ENCODE data around the gene PKHD1. TPM values are rescaled to one million over a fixed set of nuclear protein-coding genes. Genes with fewer than 3 reads are reported as not detected.

The PKHD1 gene
- total RNA-seq, 1 experiment from 2014 or later = 0.09 TPM

- H3K36me3 Mint-ChIP-seq (ENCODE audit: insufficient read depth in 1 of 3, low read depth in 3 of 3) = no peaks in the 10 kb centered on the region
Observed at GRCh38 chr6:51648774-51649173, 438.6 kb downstream of the PKHD1 start.

More at GRCh38 chr6:51648774-51649173, 438.6 kb downstream of the PKHD1 start:
- Histone ChIP-seq H3K56ac (ENCODE audit: insufficient read length, low read depth, low read length) (no peak overlapping the region), H2BK120ac (ENCODE audit: low read depth, low read length, poor library complexity, severe bottlenecking) (no peak overlapping the region), H3K23ac (ENCODE audit: insufficient read length, low read depth, low read length) (no peak overlapping the region), H4K20me1 (ENCODE audit: control insufficient read depth, insufficient read depth, insufficient read length) (no peaks in the 10 kb centered on the region), H2AK5ac (ENCODE audit: insufficient read length, low read length) (no peak overlapping the region), H3K27me3 (ENCODE audit: insufficient read depth, low read length) (no peaks in the 10 kb centered on the region), H3K79me2 (ENCODE audit: insufficient read depth, low read length) (no peaks in the 10 kb centered on the region), H3K23me2 (ENCODE audit: insufficient read length, low read depth, low read length, poor library complexity, severe bottlenecking) (no peaks in the 10 kb centered on the region), H4K5ac (ENCODE audit: insufficient read length, low read depth, low read length) (no peak overlapping the region), H2BK20ac (ENCODE audit: low read depth, low read length, poor library complexity, severe bottlenecking) (no peak overlapping the region), H3T11ph (ENCODE audit: low read length) (no peak overlapping the region), H3K27ac (ENCODE audit: insufficient read length, low read depth, low read length) (no peak overlapping the region), H3K4me2 (ENCODE audit: insufficient read depth, insufficient read length, low read length) (no peak overlapping the region), H2BK15ac (ENCODE audit: low read depth, low read length) (no peak overlapping the region), H3K79me1 (ENCODE audit: insufficient read depth, low read depth, low read length, poor library complexity, severe bottlenecking) (no peaks in the 10 kb centered on the region), H2BK12ac (ENCODE audit: insufficient read length, low read depth, low read length) (no peak overlapping the region), H3K9ac (ENCODE audit: extremely low read depth, insufficient read length, low read length) (no peak overlapping the region), H3K14ac (ENCODE audit: insufficient read depth, low read length) (no peak overlapping the region), H2BK5ac (ENCODE audit: insufficient read length, low read length) (no peak overlapping the region), H3K4ac (ENCODE audit: low read depth, low read length) (no peak overlapping the region), H3K9me3 (ENCODE audit: control insufficient read depth, low read depth, low read length) (no peaks in the 10 kb centered on the region), H2AFZ (ENCODE audit: low read length) (no peak overlapping the region), H3K4me1 (ENCODE audit: insufficient read depth, low read length) (no peaks in the 10 kb centered on the region), H4K91ac (ENCODE audit: insufficient read length, low read depth, low read length) (no peak overlapping the region), H4K8ac (replicated peaks; ENCODE audit: insufficient read length, low read depth, low read length) (no peak overlapping the region), H3K18ac (ENCODE audit: insufficient read length, low read depth, low read length) (no peak overlapping the region)
- Mint-ChIP-seq H3K4me3 (no peak overlapping the region), H3K27me3 (ENCODE audit: low read depth) (0 out of 2 replicates have a peak, but pooled peaks cover 2% of the 10 kb centered on the region), H3K9me3 (no peaks in the 10 kb centered on the region), H3K4me1 (no peaks in the 10 kb centered on the region), H3K27ac (no peak overlapping the region)
- DNase-seq = no peak
- TF ChIP-seq, protein P1, sequence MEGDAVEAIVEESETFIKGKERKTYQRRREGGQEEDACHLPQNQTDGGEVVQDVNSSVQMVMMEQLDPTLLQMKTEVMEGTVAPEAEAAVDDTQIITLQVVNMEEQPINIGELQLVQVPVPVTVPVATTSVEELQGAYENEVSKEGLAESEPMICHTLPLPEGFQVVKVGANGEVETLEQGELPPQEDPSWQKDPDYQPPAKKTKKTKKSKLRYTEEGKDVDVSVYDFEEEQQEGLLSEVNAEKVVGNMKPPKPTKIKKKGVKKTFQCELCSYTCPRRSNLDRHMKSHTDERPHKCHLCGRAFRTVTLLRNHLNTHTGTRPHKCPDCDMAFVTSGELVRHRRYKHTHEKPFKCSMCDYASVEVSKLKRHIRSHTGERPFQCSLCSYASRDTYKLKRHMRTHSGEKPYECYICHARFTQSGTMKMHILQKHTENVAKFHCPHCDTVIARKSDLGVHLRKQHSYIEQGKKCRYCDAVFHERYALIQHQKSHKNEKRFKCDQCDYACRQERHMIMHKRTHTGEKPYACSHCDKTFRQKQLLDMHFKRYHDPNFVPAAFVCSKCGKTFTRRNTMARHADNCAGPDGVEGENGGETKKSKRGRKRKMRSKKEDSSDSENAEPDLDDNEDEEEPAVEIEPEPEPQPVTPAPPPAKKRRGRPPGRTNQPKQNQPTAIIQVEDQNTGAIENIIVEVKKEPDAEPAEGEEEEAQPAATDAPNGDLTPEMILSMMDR (conservative IDR thresholded peaks at IDR 0.05) = no peak
